ENCODE measurements around the gene ARL10. TPM values are rescaled to one million over a fixed set of nuclear protein-coding genes. Genes with fewer than 3 reads are reported as not detected.

ARL10 gene
- total and polyA plus RNA-seq, 2 donors (not counting 1 experiment from before 2014, with no cell fraction given) = 13.1 to 27.9 TPM

DNA sequence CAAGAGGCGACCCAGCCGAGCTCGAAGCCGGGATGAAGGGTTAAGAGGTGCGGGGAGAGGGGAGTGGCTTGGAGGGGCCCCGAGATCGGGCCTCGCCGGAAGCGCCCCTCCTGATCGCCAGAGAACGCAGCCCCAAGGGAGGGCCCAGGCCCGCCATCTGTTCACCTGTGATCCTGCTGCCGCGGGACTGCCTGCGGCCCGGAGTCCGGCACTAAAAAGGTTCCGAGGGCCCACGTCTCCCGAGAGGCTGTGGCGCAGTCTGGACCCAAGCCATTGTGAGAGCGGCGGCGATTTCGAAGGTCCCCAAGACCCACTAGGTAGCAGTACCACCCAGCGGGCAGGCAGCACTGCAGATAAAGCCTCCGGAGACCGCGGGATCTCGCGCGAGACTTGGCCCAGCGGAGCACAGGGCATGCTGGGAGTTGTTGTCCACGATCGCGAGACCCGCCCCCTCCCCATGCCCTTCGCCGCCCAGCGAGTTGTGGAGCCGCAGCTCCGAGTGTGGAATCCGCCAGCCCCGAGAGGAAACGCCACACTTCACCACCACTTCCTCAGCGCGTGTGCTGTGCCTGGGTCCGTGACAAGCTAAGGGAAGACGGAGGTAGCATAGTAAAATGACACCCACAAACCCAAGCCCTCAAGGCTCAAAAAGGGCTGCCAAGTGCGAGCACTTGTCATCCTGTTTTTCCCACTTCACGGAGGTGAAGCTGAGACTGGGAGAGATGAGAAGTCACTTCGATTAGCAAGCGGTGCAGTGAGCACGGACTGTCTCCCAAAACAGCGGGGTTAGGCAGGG, 3.7 kb upstream of the ARL10 start, which contains the start of gene KIAA1191:
Gene KIAA1191, minus strand, starts transcription at position 328 of the 796 bp plus-strand sequence. CDS start 2,256 bp downstream, outside the sequence.
- Histone ChIP-seq H3K79me2 (ENCODE audit: control insufficient read depth, insufficient read depth, low read length) (peaks cover 45% of the 10 kb centered on the region), H3K4me3 (ENCODE audit: control extremely low read depth in 1 of 5, extremely low read depth in 1 of 5, insufficient read depth in 1 of 5, low read depth in 2 of 5, low read length in 4 of 5) (peak within 1 kb of the TSS; percentile 47 to 94 (median 82)), H2AFZ (ENCODE audit: insufficient read depth, low read depth, low read length, poor library complexity, severe bottlenecking) (peak within 1 kb of the TSS; percentile 88), H3K27me3 (replicated peaks in 1 of 4; ENCODE audit: control extremely low read depth in 1 of 4, control insufficient read depth in 3 of 4, insufficient read depth in 4 of 4, low read length in 3 of 4) (no peaks in the 10 kb centered on the region), H3K4me2 (replicated peaks; ENCODE audit: low read depth, low read length, poor library complexity, severe bottlenecking) (peak within 1 kb of the TSS; percentile 85), H4K20me1 (ENCODE audit: control insufficient read depth, insufficient read depth, low read length, poor library complexity, severe bottlenecking) (peaks cover 19% of the 10 kb centered on the region), H3K9me3 (ENCODE audit: control extremely low read depth in 1 of 3, control insufficient read depth in 2 of 3, insufficient read depth in 1 of 3, low read length in 2 of 3) (no peaks in the 10 kb centered on the region), H3K4me1 (ENCODE audit: control insufficient read depth in 2 of 2, insufficient read depth in 2 of 2, low read length in 2 of 2) (peaks cover 21 to 36% of the 10 kb centered on the region in 2 donors), H3K9ac (ENCODE audit: low read length) (peak within 1 kb of the TSS; percentile 96), H3K36me3 (replicated peaks in 1 of 2; ENCODE audit: control extremely low read depth in 1 of 2, control insufficient read depth in 1 of 2, extremely low read depth in 1 of 2, insufficient read depth in 2 of 2, low read length in 1 of 2) (peaks cover 0 to 11% of the 10 kb centered on the region in 2 experiments), H3K27ac (ENCODE audit: low read length in 2 of 2) (peak within 1 kb of the TSS; percentile 77 to 92)
- WGBS (ENCODE audit: insufficient coverage) = 0% methylated on average over 43 of the region's 56 CpGs
- CTCF ChIA-PET = interaction anchor here (0.7 to 3.4 kb wide), 14 partner anchors 9 to 827 kb away, joined by 3 to 15 read pairs (median 4); partner anchors contain the start of genes CLTB, FAF2 and RNF44
- peak; percentile 96 for DNase-seq
- no peak for TF ChIP-seq EZH2 (IDR thresholded peaks at IDR 0.05; ENCODE audit: borderline replicate concordance, insufficient read depth, low read depth, low read length, poor library complexity, severe bottlenecking)
- TF ChIP-seq, protein P1, sequence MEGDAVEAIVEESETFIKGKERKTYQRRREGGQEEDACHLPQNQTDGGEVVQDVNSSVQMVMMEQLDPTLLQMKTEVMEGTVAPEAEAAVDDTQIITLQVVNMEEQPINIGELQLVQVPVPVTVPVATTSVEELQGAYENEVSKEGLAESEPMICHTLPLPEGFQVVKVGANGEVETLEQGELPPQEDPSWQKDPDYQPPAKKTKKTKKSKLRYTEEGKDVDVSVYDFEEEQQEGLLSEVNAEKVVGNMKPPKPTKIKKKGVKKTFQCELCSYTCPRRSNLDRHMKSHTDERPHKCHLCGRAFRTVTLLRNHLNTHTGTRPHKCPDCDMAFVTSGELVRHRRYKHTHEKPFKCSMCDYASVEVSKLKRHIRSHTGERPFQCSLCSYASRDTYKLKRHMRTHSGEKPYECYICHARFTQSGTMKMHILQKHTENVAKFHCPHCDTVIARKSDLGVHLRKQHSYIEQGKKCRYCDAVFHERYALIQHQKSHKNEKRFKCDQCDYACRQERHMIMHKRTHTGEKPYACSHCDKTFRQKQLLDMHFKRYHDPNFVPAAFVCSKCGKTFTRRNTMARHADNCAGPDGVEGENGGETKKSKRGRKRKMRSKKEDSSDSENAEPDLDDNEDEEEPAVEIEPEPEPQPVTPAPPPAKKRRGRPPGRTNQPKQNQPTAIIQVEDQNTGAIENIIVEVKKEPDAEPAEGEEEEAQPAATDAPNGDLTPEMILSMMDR (IDR thresholded peaks at IDR 0.05) = peak; percentile 31
- Mint-ChIP-seq H3K4me1 (peaks cover 42% of the 10 kb centered on the region), H3K9me3 (ENCODE audit: insufficient read depth) (no peaks in the 10 kb centered on the region), H3K27ac (peak within 1 kb of the TSS; percentile 98), H3K27me3 (no peaks in the 10 kb centered on the region), H3K4me3 (peak within 1 kb of the TSS; percentile 98)
- POLR2A ChIA-PET = interaction anchor here (0.6 to 1.7 kb wide), 8 partner anchors 9 to 1065 kb away, joined by 3 to 11 read pairs (median 3); partner anchors contain the start of genes HIGD2A, NOP16 and RNF44
- ATAC-seq (ENCODE audit: low read depth) = peak; percentile 87
- intact Hi-C loops (cut with micrococcal nuclease) = loop anchor here (1.0 to 5.0 kb wide), 6 partner anchors 28 to 181 kb away; partner anchors contain the start of genes CLTB, FAF2, RNF44 and SIMC1
